GM23338 (cell line): ENCODE measurements around the gene TMEM229A. TPM values are rescaled to one million over a fixed set of nuclear protein-coding genes. Genes with fewer than 3 reads are reported as not detected.

Experiments
- ATAC-seq: fragments of 200-7000 bp; cut with Tn5 transposase; 3 replicates; pipeline ENCODE4 v1.9.1; 2020
- DNase-seq: peaks from one replicate; pipeline ENCODE4 v3.0.0-alpha.2; 2015; ENCODE audit warnings: low spot score
- H2AFZ ChIP-seq: fragments of 200-600 bp; sonication (generic); 2 replicates; pipeline ENCODE4 v1.8.0; 2016; ENCODE audit warnings: antibody characterized with exemption, mild to moderate bottlenecking, moderate library complexity
- H3F3A ChIP-seq: fragments of 200-600 bp; sonication (generic); replicated peaks from 2 replicates; pipeline ENCODE4 v1.8.0; 2017; ENCODE audit warnings: antibody characterized with exemption, mixed run types, low read depth
- H3K27ac ChIP-seq: fragments of 200-600 bp; sonication (generic); 2 replicates; pipeline ENCODE4 v1.6.1; 2016; ENCODE audit warnings: low read depth
- H3K27me3 ChIP-seq: fragments of 200-600 bp; sonication (generic); 2 replicates; pipeline ENCODE4 v1.8.0; 2016; ENCODE audit warnings: mild to moderate bottlenecking, mixed run types, moderate library complexity; ENCODE audit not compliant: insufficient read depth
- H3K36me3 ChIP-seq: fragments of 200-600 bp; sonication (generic); 2 replicates; pipeline ENCODE4 v1.8.0; 2016; ENCODE audit warnings: mild to moderate bottlenecking; ENCODE audit not compliant: insufficient read depth
- H3K4me1 ChIP-seq: fragments of 200-600 bp; sonication (generic); 2 replicates; pipeline ENCODE4 v1.8.0; 2016; ENCODE audit warnings: mild to moderate bottlenecking, moderate library complexity; ENCODE audit not compliant: insufficient read depth
- H3K4me2 ChIP-seq: fragments of 200-600 bp; sonication (generic); 2 replicates; pipeline ENCODE4 v1.7.1; 2017; ENCODE audit warnings: mixed run types
- H3K4me3 ChIP-seq: fragments of 200-600 bp; sonication (generic); 2 replicates; pipeline ENCODE4 v1.6.1; 2016; ENCODE audit warnings: mixed run types
- H3K79me2 ChIP-seq: fragments of 200-600 bp; sonication (generic); replicated peaks from 2 replicates; pipeline ENCODE4 v1.8.0; 2017; ENCODE audit warnings: mild to moderate bottlenecking; ENCODE audit not compliant: insufficient read depth
- H3K9me2 ChIP-seq: fragments of 200-600 bp; sonication (generic); 2 replicates; pipeline ENCODE4 v1.8.0; 2017; ENCODE audit not compliant: insufficient read depth
- H4K20me1 ChIP-seq: fragments of 200-600 bp; sonication (generic); replicated peaks from 2 replicates; pipeline ENCODE4 v1.8.0; 2017; ENCODE audit warnings: mild to moderate bottlenecking; ENCODE audit not compliant: insufficient read depth
- H3K27ac Mint-ChIP-seq: 2 replicates; pipeline ENCODE4 v1.8.0; 2020; ENCODE audit warnings: inconsistent platforms, mild to moderate bottlenecking, moderate library complexity, mixed read lengths
- H3K27me3 Mint-ChIP-seq: 3 replicates; pipeline ENCODE4 v1.8.0; 2022; ENCODE audit warnings: low read depth, mild to moderate bottlenecking, moderate library complexity, mixed read lengths, inconsistent platforms; ENCODE audit not compliant: insufficient read depth, poor library complexity
- H3K36me3 Mint-ChIP-seq: 3 replicates; pipeline ENCODE4 v1.8.0; 2021; ENCODE audit warnings: low read depth, mild to moderate bottlenecking, inconsistent platforms, moderate library complexity, mixed read lengths
- H3K4me1 Mint-ChIP-seq: 3 replicates; pipeline ENCODE4 v1.8.0; 2020; ENCODE audit warnings: mild to moderate bottlenecking, inconsistent platforms, mixed read lengths
- H3K4me3 Mint-ChIP-seq: 3 replicates; pipeline ENCODE4 v1.8.0; 2021; ENCODE audit warnings: moderate library complexity, mild to moderate bottlenecking, inconsistent platforms, mixed read lengths
- H3K9me3 Mint-ChIP-seq: 3 replicates; pipeline ENCODE4 v1.8.0; 2020; ENCODE audit warnings: moderate library complexity, mild to moderate bottlenecking, inconsistent platforms, mixed read lengths
- ETS1 ChIP-seq: IDR thresholded peaks from 2 replicates; pipeline ENCODE4 v1.6.1; 2016; ENCODE audit warnings: antibody characterized with exemption
- NANOG ChIP-seq: IDR thresholded peaks from 2 replicates; pipeline ENCODE4 v1.6.1; 2016; ENCODE audit warnings: antibody characterized with exemption, borderline replicate concordance
- POLR2AphosphoS5 ChIP-seq: IDR thresholded peaks from 2 replicates; pipeline ENCODE4 v1.6.1; 2016; ENCODE audit warnings: antibody characterized with exemption, low read depth
- ZNF114 ChIP-seq: fragments of 250-450 bp; sonication (Bioruptor Pico); IDR thresholded peaks from 2 replicates; pipeline ENCODE4 v1.5.0; 2020; ENCODE audit warnings: mild to moderate bottlenecking, moderate library complexity
- ZNF331 ChIP-seq: fragments of 250-450 bp; sonication (Bioruptor Pico); IDR thresholded peaks from 2 replicates; pipeline ENCODE4 v1.5.0; 2020; ENCODE audit warnings: low read depth, mild to moderate bottlenecking, moderate library complexity
- polyA plus RNA-seq: library from polyadenylated mRNA; unstranded; fragments of >200 nt; fragmentation: Nextera tagmentation; extraction: Ambion mirVana; gene quantifications from 2 replicates; pipeline ENCODE4 v1.2.1, GENCODE V29; 2016
- total RNA-seq: library from RNA; depleted of rRNA; stranded (reverse); fragments of >200 nt; shearing (Covaris generic); gene quantifications from 2 replicates; pipeline ENCODE4 v1.2.3, GENCODE V29; 2014
- TF ChIP-seq, protein P1 (sequence below): IDR thresholded peaks from one replicate; pipeline ENCODE4 v1.6.1; 2018; ENCODE audit warnings: antibody characterized with exemption; ENCODE audit not compliant: unreplicated experiment
- TF ChIP-seq, protein P2 (sequence below), 2 experiments: fragments of 200-600 bp in 1 of 2; sonication (generic) in 1 of 2; conservative IDR thresholded peaks; 2 replicates each; pipeline versions ENCODE4 v1.5.1 to v1.6.1; 2016 to 2017; ENCODE audit warnings: antibody characterized with exemption in 2 of 2, low read depth in 2 of 2, mild to moderate bottlenecking in 2 of 2, moderate library complexity in 1 of 2

The TMEM229A gene
- total and polyA plus RNA-seq, 2 experiments from 2014 or later = 0.63 to 0.80 TPM

DNA sequence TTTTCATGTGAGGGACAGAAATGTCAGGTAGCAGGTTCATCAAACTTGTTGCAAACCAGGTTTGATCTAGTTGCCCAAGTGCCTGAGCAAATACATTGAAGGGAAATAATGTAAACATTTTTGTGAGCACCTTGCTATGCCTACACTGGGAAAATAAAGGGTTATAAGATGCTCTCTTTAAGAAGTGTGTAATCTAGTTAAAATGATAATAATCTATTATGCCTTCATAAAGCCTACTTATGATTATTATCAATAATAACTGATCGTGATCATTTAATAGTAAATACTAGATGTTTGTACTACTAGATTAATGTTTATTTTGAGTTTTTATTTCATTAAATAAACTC, 1.9 kb upstream of the TMEM229A start:
- H3K79me2 ChIP-seq = no peaks in the 10 kb centered on the region
- Mint-ChIP-seq H3K27ac (no peak overlapping the region), H3K9me3 (no peaks in the 10 kb centered on the region), H3K27me3 (peaks cover 26% of the 10 kb centered on the region), H3K4me3 (0 out of 3 replicates have a peak overlapping the region, but pooled peaks have one; percentile 37), H3K4me1 (peaks cover 23% of the 10 kb centered on the region), H3K36me3 (no peaks in the 10 kb centered on the region)
- H3K4me1 ChIP-seq = peaks cover 21% of the 10 kb centered on the region
- DNase-seq (no peak), ATAC-seq (no peak)
- peak overlapping the region; percentile 38; the same call in 1 of the 2 replicates for H2AFZ ChIP-seq
- H3K27ac ChIP-seq = no peak overlapping the region
- H3K4me2 ChIP-seq = peak overlapping the region; percentile 88
- H3K27me3 ChIP-seq = peaks cover 43% of the 10 kb centered on the region
- peak overlapping the region; percentile 79; the same call in 1 of the 2 replicates for H3K4me3 ChIP-seq
- H3K9me2 ChIP-seq = 0 out of 2 replicates have a peak, but pooled peaks cover 3% of the 10 kb centered on the region
- H3F3A ChIP-seq = 0 out of 2 replicates have a peak, but pooled peaks cover 3% of the 10 kb centered on the region
- H3K36me3 ChIP-seq = no peaks in the 10 kb centered on the region
- TF ChIP-seq, protein P1, sequence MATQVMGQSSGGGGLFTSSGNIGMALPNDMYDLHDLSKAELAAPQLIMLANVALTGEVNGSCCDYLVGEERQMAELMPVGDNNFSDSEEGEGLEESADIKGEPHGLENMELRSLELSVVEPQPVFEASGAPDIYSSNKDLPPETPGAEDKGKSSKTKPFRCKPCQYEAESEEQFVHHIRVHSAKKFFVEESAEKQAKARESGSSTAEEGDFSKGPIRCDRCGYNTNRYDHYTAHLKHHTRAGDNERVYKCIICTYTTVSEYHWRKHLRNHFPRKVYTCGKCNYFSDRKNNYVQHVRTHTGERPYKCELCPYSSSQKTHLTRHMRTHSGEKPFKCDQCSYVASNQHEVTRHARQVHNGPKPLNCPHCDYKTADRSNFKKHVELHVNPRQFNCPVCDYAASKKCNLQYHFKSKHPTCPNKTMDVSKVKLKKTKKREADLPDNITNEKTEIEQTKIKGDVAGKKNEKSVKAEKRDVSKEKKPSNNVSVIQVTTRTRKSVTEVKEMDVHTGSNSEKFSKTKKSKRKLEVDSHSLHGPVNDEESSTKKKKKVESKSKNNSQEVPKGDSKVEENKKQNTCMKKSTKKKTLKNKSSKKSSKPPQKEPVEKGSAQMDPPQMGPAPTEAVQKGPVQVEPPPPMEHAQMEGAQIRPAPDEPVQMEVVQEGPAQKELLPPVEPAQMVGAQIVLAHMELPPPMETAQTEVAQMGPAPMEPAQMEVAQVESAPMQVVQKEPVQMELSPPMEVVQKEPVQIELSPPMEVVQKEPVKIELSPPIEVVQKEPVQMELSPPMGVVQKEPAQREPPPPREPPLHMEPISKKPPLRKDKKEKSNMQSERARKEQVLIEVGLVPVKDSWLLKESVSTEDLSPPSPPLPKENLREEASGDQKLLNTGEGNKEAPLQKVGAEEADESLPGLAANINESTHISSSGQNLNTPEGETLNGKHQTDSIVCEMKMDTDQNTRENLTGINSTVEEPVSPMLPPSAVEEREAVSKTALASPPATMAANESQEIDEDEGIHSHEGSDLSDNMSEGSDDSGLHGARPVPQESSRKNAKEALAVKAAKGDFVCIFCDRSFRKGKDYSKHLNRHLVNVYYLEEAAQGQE = no peak
- no peaks in the 10 kb centered on the region for H4K20me1 ChIP-seq

DNA sequence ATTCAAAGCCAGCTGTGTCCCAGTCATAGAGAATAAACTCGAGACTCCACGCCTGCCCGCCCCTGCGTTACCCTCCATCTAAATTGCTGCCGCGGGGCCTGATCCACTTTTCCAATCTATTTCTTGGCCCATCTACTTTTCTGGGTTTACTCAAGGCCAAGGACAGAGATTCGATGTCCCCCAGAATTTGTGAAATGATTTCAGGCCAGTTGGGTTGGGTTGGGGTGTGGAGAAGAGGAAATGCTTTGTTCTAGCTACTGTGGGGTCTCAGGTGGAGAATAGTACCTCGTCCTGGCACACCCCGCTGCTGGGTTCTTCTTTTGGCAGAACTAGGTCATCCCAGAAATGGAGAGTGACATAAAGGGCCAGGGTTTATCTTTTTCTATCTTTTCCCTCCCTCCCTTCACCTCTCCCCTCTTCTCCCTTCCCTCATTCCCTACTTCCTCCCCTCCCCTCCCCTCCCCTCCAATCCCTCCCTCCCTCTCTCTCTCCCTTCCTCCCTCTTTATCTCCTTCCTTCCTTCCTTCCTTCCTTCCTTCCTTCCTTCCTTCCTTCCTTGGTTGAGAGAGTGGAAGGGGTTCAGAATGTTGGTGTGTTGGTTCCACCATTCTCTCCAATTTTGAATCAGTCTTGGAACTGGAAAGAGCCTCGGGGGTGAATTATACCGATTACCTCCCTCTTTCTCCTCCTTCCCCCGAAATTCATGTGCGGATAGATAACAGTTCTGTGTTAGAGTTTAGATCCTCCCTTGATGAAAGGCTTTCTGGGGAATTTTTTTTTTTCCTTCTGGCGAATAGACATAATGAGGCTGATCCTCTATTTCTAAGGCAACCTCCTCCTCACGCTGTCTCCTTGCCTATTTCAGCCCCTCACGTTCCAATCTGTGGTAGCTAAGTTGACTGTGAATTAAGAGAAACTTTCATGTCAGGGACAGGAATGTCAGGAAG, 1.2 kb upstream of the TMEM229A start:
- Mint-ChIP-seq H3K27me3 (peaks cover 26% of the 10 kb centered on the region), H3K27ac (no peak overlapping the region), H3K9me3 (no peaks in the 10 kb centered on the region), H3K4me3 (peak overlapping the region; percentile 77), H3K36me3 (no peaks in the 10 kb centered on the region), H3K4me1 (peaks cover 28% of the 10 kb centered on the region)
- Histone ChIP-seq H3K4me1 (peaks cover 24% of the 10 kb centered on the region), H3K4me3 (peak overlapping the region; percentile 79), H3K36me3 (no peaks in the 10 kb centered on the region), H3K79me2 (no peaks in the 10 kb centered on the region), H3K27ac (no peak overlapping the region), H2AFZ (peak overlapping the region; percentile 87), H3F3A (0 out of 2 replicates have a peak, but pooled peaks cover 3% of the 10 kb centered on the region), H3K9me2 (0 out of 2 replicates have a peak, but pooled peaks cover 3% of the 10 kb centered on the region), H3K27me3 (peaks cover 44% of the 10 kb centered on the region), H4K20me1 (no peaks in the 10 kb centered on the region), H3K4me2 (peak overlapping the region; percentile 88)
- DNase-seq = peak; percentile 4
- no peak for ATAC-seq
- TF ChIP-seq, protein P2, sequence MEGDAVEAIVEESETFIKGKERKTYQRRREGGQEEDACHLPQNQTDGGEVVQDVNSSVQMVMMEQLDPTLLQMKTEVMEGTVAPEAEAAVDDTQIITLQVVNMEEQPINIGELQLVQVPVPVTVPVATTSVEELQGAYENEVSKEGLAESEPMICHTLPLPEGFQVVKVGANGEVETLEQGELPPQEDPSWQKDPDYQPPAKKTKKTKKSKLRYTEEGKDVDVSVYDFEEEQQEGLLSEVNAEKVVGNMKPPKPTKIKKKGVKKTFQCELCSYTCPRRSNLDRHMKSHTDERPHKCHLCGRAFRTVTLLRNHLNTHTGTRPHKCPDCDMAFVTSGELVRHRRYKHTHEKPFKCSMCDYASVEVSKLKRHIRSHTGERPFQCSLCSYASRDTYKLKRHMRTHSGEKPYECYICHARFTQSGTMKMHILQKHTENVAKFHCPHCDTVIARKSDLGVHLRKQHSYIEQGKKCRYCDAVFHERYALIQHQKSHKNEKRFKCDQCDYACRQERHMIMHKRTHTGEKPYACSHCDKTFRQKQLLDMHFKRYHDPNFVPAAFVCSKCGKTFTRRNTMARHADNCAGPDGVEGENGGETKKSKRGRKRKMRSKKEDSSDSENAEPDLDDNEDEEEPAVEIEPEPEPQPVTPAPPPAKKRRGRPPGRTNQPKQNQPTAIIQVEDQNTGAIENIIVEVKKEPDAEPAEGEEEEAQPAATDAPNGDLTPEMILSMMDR (conservative IDR thresholded peaks at IDR 0.05; ENCODE audit: low read depth in 2 of 2) = no peak
- TF ChIP-seq POLR2AphosphoS5 = no peak
- no peak for TF ChIP-seq ZNF331 (CRISPR knock-in tag)
- TF ChIP-seq NANOG = no peak
- no peak for TF ChIP-seq ETS1
- TF ChIP-seq, protein P1 = no peak
- no peak for TF ChIP-seq ZNF114 (CRISPR knock-in tag)
